Left ventricle myocardium inferior (tissue), 1 donor: ENCODE measurements around the gene CLIC6. TPM values are rescaled to one million over a fixed set of nuclear protein-coding genes. Genes with fewer than 3 reads are reported as not detected.

Experiments
- DNase-seq: peaks from one replicate; pipeline ENCODE4 v3.0.0-alpha.2; 2020
- H3K27ac ChIP-seq: fragments of 200-600 bp; replicated peaks from 2 replicates; pipeline ENCODE4 v1.8.0; 2021
- H3K27me3 ChIP-seq: fragments of 200-600 bp; 2 replicates; pipeline ENCODE4 v1.8.0; 2021; ENCODE audit warnings: low read depth
- H3K36me3 ChIP-seq: fragments of 200-600 bp; 2 replicates; pipeline ENCODE4 v1.8.0; 2021
- H3K4me1 ChIP-seq: fragments of 200-600 bp; 2 replicates; pipeline ENCODE4 v1.8.0; 2021
- H3K4me3 ChIP-seq: fragments of 200-600 bp; 2 replicates; pipeline ENCODE4 v1.8.0; 2021; ENCODE audit warnings: mild to moderate bottlenecking, moderate library complexity
- H3K9me3 ChIP-seq: fragments of 200-600 bp; replicated peaks from 2 replicates; pipeline ENCODE4 v1.8.0; 2021
- CTCF ChIP-seq: fragments of 200-600 bp; IDR thresholded peaks from 2 replicates; pipeline ENCODE4 v1.8.0; 2021; ENCODE audit warnings: antibody characterized with exemption, mild to moderate bottlenecking, borderline replicate concordance
- intact Hi-C: fragments of 100-400 bp; cut with micrococcal nuclease; formaldehyde crosslinking; loops from one replicate; pipeline ENCODE4 v1.11.0; 2022
- total RNA-seq: library from RNA; stranded (reverse); fragmentation: NEBNext Ultra II Directional; extraction: Animal tissue kit (Norgen Biotek cat#: 25700); gene quantifications from one replicate; pipeline ENCODE4 v1.2.1, GENCODE V29; 2021
- donor health status: DM: no; HTN: yes; CAD: no; lungs with severe emphysema.

CLIC6 gene
- total RNA-seq, 1 donor from 2014 or later, result 11.2 TPM

GRCh38 chr21:34688715-34689114, 19.9 kb downstream of the CLIC6 start:
- intact Hi-C loops, result no loop called here
- no peaks in the 10 kb centered on the region for H3K27me3 ChIP-seq
- TF ChIP-seq CTCF, result no peak
- DNase-seq, result no peak
- no peak overlapping the region for H3K27ac ChIP-seq
- H3K4me1 ChIP-seq, result peaks cover 10% of the 10 kb centered on the region
- H3K4me3 ChIP-seq, result no peak overlapping the region
- H3K36me3 ChIP-seq, result no peaks in the 10 kb centered on the region
- no peaks in the 10 kb centered on the region for H3K9me3 ChIP-seq

GRCh38 chr21:34690041-34690792, 21.4 kb downstream of the CLIC6 start:
- Histone ChIP-seq H3K4me1 (peaks cover 10% of the 10 kb centered on the region), H3K36me3 (no peaks in the 10 kb centered on the region), H3K4me3 (no peak overlapping the region), H3K9me3 (peaks cover 5% of the 10 kb centered on the region), H3K27ac (peak overlapping the region; percentile 28), H3K27me3 (no peaks in the 10 kb centered on the region)
- no peak for TF ChIP-seq CTCF
- no peak for DNase-seq
- intact Hi-C loops, result no loop called here

- no peak for DNase-seq
- Histone ChIP-seq H3K4me3 (no peak overlapping the region), H3K9me3 (peaks cover 6% of the 10 kb centered on the region), H3K4me1 (peaks cover 10% of the 10 kb centered on the region), H3K27ac (peak overlapping the region; percentile 28), H3K36me3 (no peaks in the 10 kb centered on the region), H3K27me3 (no peaks in the 10 kb centered on the region)
- intact Hi-C loops, result no loop called here
- TF ChIP-seq CTCF, result no peak
These were observed 22.0 kb downstream of the CLIC6 start for GRCh38 chr21:34690793-34691175.

GRCh38 chr21:34691390-34692032, 22.7 kb downstream of the CLIC6 start:
- peaks cover 10% of the 10 kb centered on the region for H3K4me1 ChIP-seq
- no peak overlapping the region for H3K4me3 ChIP-seq
- DNase-seq, result no peak
- H3K27ac ChIP-seq, result no peak overlapping the region
- TF ChIP-seq CTCF, result no peak
- no peaks in the 10 kb centered on the region for H3K27me3 ChIP-seq
- no peaks in the 10 kb centered on the region for H3K36me3 ChIP-seq
- intact Hi-C loops, result no loop called here
- H3K9me3 ChIP-seq, result peaks cover 6% of the 10 kb centered on the region

GRCh38 chr21:34692458-34693020, 23.7 kb downstream of the CLIC6 start:
- H3K36me3 ChIP-seq, result no peaks in the 10 kb centered on the region
- no peak for DNase-seq
- TF ChIP-seq CTCF, result no peak
- H3K27ac ChIP-seq, result no peak overlapping the region
- H3K4me3 ChIP-seq, result no peak overlapping the region
- peaks cover 6% of the 10 kb centered on the region for H3K9me3 ChIP-seq
- no peaks in the 10 kb centered on the region for H3K27me3 ChIP-seq
- intact Hi-C loops, result no loop called here
- H3K4me1 ChIP-seq, result peaks cover 10% of the 10 kb centered on the region
